D721Med (cell line): ENCODE results near the gene BBS9.
"Not testable (repeated sequence)": the region's sequence is repeated elsewhere in the genome, so short reads cannot be mapped to it uniquely, and the experiment has no call there.

Source experiments
- DNase-seq: peaks from one replicate; pipeline ENCODE4 v3.0.0; 2011; ENCODE audit warnings: low spot score; ENCODE audit not compliant: insufficient read length
- FAIRE-seq: peaks from 2 replicates; lab custom pipeline; 2011; peaks lifted over from hg19 to GRCh38; lab: Jason Lieb, UNC
- CTCF ChIP-seq: IDR thresholded peaks from 2 replicates; pipeline ENCODE4 v1.5.1; 2012; ENCODE audit warnings: mild to moderate bottlenecking, control low read depth; ENCODE audit not compliant: insufficient read depth; ENCODE audit errors: missing control alignments

Gene BBS9

DNA sequence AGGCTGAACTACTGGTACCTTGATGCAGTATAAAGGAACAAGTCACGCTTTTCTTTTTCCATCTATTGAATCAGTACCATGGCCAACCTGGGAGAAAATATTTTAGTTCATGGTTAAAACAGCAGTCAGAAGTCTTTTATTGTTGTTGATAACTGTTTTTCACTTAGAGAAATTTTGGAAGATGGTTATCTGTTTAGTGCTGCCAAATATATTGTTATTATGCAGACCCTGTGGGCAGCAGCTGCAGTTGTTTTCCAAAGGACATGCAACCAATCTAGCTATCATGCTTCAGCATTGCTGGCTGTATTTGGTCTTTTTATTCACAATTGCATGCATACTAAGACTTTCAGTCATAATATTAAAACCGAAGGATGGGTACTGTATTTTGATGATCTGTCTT lies 169.5 kb downstream of the BBS9 start:
- no peak for DNase-seq
- TF ChIP-seq CTCF, result no peak
- FAIRE-seq, result no peak

DNA sequence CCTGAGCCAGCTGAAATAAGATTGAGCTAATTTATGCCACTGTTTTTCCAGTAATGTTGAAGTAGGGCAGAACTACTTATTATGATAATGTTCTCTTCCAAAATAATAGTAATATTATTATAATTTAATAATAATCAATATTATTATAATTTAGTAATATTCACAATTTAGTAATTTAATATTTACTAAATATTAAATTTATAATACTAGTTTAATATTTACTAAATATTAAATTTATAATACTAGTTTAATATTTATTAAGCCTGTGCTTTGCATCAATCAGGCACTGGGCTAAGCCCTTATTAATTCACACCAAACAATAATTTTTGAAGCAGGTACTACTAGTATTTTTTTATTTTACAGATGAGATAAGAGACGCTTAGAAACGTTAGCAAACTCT lies 170.1 kb downstream of the BBS9 start:
- DNase-seq (no peak), FAIRE-seq (no peak)
- no peak for TF ChIP-seq CTCF

GRCh38 chr7:33300131-33300530 lies 170.8 kb downstream of the BBS9 start:
- DNase-seq (no peak), FAIRE-seq (no peak)
- no peak for TF ChIP-seq CTCF

DNA sequence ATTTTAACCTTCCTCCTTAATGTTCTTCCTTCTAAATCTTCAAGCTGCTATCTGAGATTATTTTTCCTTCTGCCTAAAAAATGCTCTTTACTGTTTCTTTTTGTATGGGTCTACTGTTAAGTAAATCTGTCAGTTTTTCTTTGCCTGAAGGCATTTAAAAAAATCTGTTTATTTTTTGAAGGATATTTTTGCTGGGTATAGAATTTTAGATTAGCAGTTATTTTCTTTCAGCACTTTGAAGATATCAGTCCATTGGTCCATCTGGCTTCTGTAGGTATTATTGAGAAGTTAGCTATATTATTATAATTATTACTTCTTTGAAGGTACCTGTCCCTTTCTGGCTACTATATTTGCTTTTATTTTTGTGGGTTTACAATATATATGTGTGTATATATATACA lies 171.4 kb downstream of the BBS9 start:
- FAIRE-seq, result no peak
- DNase-seq, result no peak
- TF ChIP-seq CTCF, result no peak

DNA sequence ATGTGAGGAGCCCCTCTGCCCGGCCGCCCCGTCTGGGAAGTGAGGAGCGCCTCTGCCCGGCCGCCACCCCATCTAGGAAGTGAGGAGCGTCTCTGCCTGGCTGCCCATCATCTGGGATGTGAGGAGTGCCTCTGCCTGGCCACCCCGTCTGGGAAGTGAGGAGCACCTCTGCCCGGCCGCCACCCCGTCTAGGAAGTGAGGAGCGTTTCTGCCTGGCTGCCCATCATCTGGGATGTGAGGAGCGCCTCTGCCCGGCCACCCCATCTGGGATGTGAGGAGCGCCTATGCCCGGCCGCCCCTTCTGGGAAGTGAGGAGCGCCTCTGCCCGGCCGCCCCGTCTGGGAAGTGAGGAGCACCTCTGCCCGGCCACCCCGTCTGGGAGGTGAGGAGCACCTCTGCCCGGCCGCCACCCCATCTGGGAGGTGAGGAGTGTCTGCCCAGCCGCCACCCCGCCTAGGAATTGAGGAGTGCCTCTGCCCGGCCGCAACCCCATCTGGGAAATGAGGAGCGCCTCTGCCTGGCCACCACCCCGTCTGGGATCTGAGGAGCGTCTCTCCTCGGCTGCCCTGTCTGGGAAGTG lies 174.7 kb downstream of the BBS9 start:
- not testable (repeated sequence) for FAIRE-seq, DNase-seq

- DNase-seq, result no peak
- no peak for TF ChIP-seq CTCF
- no peak for FAIRE-seq
These were observed 177.8 kb downstream of the BBS9 start for GRCh38 chr7:33307205-33307604.

- no peak for FAIRE-seq
- no peak for DNase-seq
- no peak for TF ChIP-seq CTCF
These were observed 181.2 kb downstream of the BBS9 start for GRCh38 chr7:33310546-33310945.
